Stimulated activated naive CD8-positive, alpha-beta T cell treated with anti-CD3 and anti-CD28 coated beads, Interleukin-15, Interleukin-2, amounts not matched to agents 100 ng/mL and 50 ng/mL, for 24 hours (primary cell): ENCODE measurements around the gene AGTPBP1.
"Not testable (repeated sequence)": the region's sequence is repeated elsewhere in the genome, so short reads cannot be mapped to it uniquely, and the experiment has no call there.

Experiments used
- H3K27ac Mint-ChIP-seq: one replicate; pipeline ENCODE4 v1.8.0; 2021; ENCODE audit warnings: mild to moderate bottlenecking, mixed read lengths
- H3K27me3 Mint-ChIP-seq: one replicate; pipeline ENCODE4 v1.8.0; 2021; ENCODE audit warnings: mixed read lengths
- H3K36me3 Mint-ChIP-seq: one replicate; pipeline ENCODE4 v1.8.0; 2021; ENCODE audit warnings: low read depth, mixed read lengths
- H3K4me1 Mint-ChIP-seq: one replicate; pipeline ENCODE4 v1.8.0; 2021; ENCODE audit warnings: low read depth, mixed read lengths
- H3K4me3 Mint-ChIP-seq: one replicate; pipeline ENCODE4 v1.8.0; 2021; ENCODE audit warnings: mild to moderate bottlenecking, mixed read lengths
- H3K9me3 Mint-ChIP-seq: one replicate; pipeline ENCODE4 v1.8.0; 2021; ENCODE audit warnings: mixed read lengths

AGTPBP1 gene

DNA sequence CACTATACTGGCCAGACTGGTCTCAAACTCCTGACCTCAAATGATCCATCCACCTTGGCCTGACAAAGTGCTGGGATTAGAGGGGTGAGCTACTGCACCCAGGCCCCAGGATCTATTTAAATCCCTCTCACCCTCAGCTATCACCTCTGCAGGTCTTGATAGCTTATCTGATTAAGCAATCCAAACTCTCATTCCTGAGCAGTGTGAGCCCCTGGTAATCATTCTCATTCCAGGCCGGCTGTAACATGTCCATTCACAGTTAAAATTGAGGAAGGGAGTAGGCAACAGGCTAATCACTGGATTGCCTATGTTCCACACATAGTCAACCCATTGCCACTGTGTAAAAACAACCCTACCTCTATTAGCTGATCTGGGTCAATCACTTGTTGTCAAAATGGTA, 111.1 kb downstream of the AGTPBP1 start:
- no peak overlapping the region for H3K4me3 Mint-ChIP-seq
- H3K36me3 Mint-ChIP-seq, result peaks cover 36% of the 10 kb centered on the region
- H3K27ac Mint-ChIP-seq, result no peak overlapping the region

DNA sequence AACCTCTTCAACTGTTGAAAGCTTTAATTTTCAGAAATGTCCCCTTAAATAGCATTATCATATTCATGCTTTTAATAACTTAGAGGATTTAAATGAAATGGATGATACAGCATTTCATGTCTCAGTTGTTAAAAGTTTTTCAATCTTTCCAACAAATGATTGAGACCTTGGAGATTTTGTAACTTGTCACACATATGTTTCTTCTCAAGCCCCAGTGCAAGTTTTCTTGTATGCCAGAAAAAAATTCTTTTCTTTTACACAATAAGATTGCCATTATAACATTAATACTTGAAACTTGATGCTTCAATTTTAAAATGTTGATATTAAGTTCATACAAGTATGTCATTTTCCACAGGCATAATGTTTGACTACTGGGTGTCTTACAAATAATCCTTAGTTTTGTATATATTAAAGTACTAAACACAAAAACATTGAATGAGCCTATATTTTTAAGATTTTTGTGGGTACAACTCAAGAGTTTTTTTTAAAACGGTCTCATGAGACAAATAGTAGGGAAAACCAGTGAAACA, 124.5 kb downstream of the AGTPBP1 start:
- peaks cover 33% of the 10 kb centered on the region for H3K36me3 Mint-ChIP-seq
- H3K9me3 Mint-ChIP-seq, result no peaks in the 10 kb centered on the region
- H3K27me3 Mint-ChIP-seq, result no peaks in the 10 kb centered on the region
- H3K27ac Mint-ChIP-seq, result no peak overlapping the region
- no peaks in the 10 kb centered on the region for H3K4me1 Mint-ChIP-seq
- H3K4me3 Mint-ChIP-seq, result no peak overlapping the region

More for the DNA sequence above, 111.1 kb downstream of the AGTPBP1 start:
- no peaks in the 10 kb centered on the region for H3K4me1 Mint-ChIP-seq
- H3K27me3 Mint-ChIP-seq, result no peaks in the 10 kb centered on the region
- H3K9me3 Mint-ChIP-seq, result no peaks in the 10 kb centered on the region

DNA sequence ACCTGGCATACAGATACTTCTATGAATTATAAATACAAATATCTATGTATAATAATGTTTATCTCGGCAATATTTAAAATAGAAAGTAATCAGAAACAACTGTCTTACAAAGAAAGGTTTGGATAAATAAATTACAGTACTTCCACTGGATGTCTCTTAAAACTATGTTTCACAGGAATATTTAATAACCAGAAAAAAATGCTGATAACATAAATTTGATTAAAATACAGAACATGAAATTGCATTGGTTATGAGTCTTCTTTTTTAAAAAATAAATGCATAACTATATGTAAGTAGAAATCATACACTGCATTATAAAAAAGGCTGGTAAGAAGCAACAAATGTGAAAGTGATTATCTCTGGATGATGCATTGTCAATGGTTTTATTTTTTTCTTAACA, 126.0 kb downstream of the AGTPBP1 start:
- H3K36me3 Mint-ChIP-seq, result peaks cover 33% of the 10 kb centered on the region
- no peaks in the 10 kb centered on the region for H3K27me3 Mint-ChIP-seq
- no peak overlapping the region for H3K4me3 Mint-ChIP-seq
- no peaks in the 10 kb centered on the region for H3K9me3 Mint-ChIP-seq
- no peak overlapping the region for H3K27ac Mint-ChIP-seq
- no peaks in the 10 kb centered on the region for H3K4me1 Mint-ChIP-seq

DNA sequence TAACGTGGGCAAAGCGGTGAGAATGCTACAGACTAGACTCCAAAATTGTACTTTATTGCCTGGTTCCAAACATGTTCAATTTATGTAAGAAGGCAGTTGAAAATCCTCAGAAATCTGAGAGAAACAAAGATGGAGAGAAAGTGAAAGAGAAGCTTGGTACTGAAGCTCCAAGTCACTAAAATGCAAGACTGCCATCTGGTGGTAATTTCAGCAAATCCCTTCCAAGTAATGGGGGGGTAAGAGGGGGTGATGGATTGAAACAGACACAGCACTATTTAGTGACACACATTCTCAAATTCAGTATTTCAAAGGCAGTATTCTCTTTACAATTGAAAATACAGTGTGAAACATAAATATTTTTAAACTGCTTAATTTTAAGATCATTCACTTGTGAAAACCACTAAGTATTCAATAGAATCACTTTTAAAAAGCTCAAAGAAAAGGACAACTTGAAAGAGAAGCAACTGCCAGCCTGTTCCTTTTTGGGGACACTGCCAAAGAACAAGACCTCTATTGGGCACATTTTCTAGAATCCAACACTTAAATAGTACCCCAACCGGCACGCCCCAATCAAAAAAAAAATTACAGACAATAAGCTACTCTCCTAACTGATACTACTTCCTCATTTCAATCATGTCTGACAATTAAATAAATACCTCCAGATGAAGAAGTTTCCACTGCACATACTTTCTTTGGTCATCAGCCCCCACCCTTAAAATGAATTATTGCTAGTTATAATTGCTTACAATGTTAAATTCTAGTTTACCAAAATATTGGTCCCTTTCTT, 131.5 kb downstream of the AGTPBP1 start:
- Mint-ChIP-seq H3K9me3 (no peaks in the 10 kb centered on the region), H3K27ac (no peak overlapping the region), H3K36me3 (peaks cover 4% of the 10 kb centered on the region), H3K4me1 (peaks cover 7% of the 10 kb centered on the region), H3K4me3 (peak overlapping the region; percentile 72), H3K27me3 (no peaks in the 10 kb centered on the region)

DNA sequence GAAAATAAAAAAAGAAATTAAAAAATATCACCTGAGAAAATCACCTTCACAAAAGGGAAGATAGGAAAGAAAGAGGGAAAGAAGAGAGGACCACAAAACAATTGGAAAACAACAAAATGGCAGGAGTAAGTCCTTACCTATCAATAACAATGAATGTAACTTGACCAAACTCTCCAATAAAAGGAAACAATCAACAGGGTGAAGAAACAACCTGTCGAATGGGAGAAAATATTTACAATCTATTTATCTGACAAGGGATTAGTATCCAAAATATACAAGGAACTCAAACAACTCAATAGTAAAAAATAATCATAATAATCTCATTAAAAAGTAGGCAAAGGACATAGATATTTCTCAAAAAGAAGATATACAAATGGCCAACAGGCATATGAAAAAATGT, 135.8 kb downstream of the AGTPBP1 start:
- Mint-ChIP-seq H3K4me1 (peaks cover 16% of the 10 kb centered on the region), H3K9me3 (no peaks in the 10 kb centered on the region), H3K27me3 (no peaks in the 10 kb centered on the region), H3K36me3 (peaks cover 20% of the 10 kb centered on the region), H3K27ac (no peak overlapping the region), H3K4me3 (no peak overlapping the region)

DNA sequence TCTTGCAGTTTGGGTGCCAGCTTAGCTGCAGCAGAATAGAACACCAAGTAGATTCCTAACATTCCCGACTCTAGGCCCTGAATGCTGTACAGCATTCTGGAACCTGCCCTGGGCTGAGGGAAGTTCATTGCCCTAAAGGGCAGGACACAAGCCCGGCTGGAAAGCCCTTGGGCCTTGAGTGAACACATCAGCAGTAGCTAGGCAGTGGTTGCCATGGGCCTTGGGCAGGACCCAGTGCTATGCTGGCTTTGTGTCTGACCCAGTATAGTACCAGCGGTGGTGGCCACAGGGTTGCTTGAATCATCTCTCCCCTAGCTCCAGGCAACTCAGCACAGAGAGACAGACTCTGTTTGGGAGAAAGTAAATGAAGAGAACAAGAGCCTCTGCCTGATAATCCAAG, 137.8 kb downstream of the AGTPBP1 start:
- H3K36me3 Mint-ChIP-seq, result peaks cover 20% of the 10 kb centered on the region
- H3K4me1 Mint-ChIP-seq, result peaks cover 17% of the 10 kb centered on the region
- no peaks in the 10 kb centered on the region for H3K9me3 Mint-ChIP-seq
- H3K27me3 Mint-ChIP-seq, result no peaks in the 10 kb centered on the region
- no peak overlapping the region for H3K4me3 Mint-ChIP-seq
- no peak overlapping the region for H3K27ac Mint-ChIP-seq

DNA sequence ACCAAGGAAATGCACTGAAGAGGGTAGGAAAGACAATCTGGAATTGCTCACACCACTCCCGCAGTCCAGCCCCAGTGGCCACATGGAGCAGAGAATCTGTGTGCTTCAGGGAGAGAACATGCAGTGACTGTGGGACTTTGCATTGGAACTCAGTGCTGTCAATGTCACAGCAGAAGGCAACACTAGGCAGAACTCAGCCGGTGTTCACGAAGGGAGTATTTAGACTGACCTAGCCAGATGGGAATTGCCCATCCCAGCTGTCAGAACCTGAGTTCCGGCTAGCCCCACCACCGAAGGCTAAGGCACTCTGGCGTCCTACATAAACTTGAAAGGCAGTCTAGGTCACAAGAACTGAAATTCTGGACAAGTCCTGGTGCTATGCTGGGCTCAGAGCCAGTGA, 139.0 kb downstream of the AGTPBP1 start:
- Mint-ChIP-seq H3K9me3 (no peaks in the 10 kb centered on the region), H3K36me3 (peaks cover 23% of the 10 kb centered on the region), H3K4me3 (no peak overlapping the region), H3K27me3 (no peaks in the 10 kb centered on the region), H3K27ac (no peak overlapping the region), H3K4me1 (peaks cover 17% of the 10 kb centered on the region)

DNA sequence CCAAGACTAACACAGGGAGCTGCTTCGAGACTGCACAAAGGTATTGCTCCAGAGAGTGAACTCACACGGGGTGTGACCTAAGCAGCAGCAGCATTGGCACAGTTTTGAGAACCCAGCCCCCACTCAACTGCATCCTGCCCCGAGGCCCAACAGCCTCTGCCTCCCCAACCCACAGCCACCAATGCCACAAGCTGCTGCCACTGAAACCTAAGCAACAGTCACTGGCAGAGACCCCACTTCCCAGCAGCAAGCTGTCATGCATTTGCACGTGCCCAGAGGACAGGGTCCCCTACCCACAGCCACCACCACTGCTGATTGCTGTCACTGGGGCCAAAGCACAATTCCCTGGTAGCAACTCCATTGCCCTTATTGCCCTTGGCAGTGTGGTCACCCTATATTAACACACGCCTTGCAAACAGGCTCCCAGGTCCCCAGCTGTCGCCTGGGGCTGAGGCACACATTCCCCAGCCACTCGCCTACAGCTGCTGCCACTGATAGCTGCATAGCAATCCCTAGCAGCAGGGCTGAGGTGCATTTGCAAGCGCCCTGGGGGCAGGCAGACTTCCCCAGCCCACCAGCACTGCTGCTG, 141.0 kb downstream of the AGTPBP1 start:
- peaks cover 23% of the 10 kb centered on the region for H3K36me3 Mint-ChIP-seq

DNA sequence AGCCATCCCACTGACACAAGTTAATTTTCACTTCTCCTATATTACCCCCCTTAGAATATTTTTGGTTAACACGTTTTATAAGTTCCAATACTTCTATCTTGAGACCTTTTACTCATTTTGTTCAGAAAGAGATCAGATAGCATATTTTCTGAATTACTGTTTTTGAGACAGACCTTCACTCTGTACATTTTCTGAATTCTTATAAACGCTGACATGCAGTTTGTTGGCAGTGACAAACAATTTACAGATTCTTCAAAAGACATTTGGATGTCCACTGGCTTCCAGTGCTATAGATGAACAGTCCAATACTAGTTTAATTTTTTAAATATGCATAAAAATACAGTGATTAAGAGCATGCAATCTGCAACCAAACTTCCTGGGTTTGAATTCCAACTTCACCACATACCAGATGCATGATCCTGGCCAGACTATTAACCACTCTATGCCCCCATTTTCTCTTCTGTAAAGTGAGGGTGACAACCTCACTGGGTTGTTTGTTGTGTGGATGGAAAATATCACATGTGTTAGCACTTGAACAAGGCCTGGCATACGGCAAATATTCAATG, 142.1 kb downstream of the AGTPBP1 start:
- no peak overlapping the region for H3K27ac Mint-ChIP-seq
- H3K9me3 Mint-ChIP-seq, result no peaks in the 10 kb centered on the region
- H3K4me1 Mint-ChIP-seq, result peaks cover 17% of the 10 kb centered on the region
- no peaks in the 10 kb centered on the region for H3K27me3 Mint-ChIP-seq
- peaks cover 25% of the 10 kb centered on the region for H3K36me3 Mint-ChIP-seq
- H3K4me3 Mint-ChIP-seq, result no peak overlapping the region

More for the DNA sequence above, 141.0 kb downstream of the AGTPBP1 start:
- H3K27me3 Mint-ChIP-seq, result no peaks in the 10 kb centered on the region
- peak overlapping the region; percentile 19 for H3K27ac Mint-ChIP-seq
- H3K4me3 Mint-ChIP-seq, result no peak overlapping the region
- H3K9me3 Mint-ChIP-seq, result no peaks in the 10 kb centered on the region
- H3K4me1 Mint-ChIP-seq, result peaks cover 17% of the 10 kb centered on the region

DNA sequence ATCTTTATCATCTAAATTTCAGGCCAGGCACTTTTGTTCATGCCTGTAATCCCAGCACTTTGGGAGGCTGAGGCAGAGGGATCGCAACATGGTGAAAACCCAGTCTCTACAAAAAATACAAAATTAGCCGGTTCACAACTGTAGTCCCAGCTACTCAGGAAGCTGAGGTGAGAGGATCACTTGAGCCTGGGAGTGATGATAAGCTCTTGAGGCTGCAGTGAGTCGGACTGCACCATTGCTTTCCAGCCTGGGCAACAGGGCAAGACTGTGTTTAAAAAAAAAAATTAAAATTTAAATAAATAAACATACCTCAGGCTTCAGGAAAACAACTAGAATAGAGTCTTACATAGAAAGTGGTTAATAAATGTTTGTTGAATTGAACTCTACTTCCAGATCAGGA, 147.4 kb downstream of the AGTPBP1 start:
- Mint-ChIP-seq H3K4me3 (no peak overlapping the region), H3K9me3 (no peaks in the 10 kb centered on the region), H3K27me3 (no peaks in the 10 kb centered on the region), H3K36me3 (peaks cover 38% of the 10 kb centered on the region), H3K4me1 (no peaks in the 10 kb centered on the region), H3K27ac (no peak overlapping the region)

DNA sequence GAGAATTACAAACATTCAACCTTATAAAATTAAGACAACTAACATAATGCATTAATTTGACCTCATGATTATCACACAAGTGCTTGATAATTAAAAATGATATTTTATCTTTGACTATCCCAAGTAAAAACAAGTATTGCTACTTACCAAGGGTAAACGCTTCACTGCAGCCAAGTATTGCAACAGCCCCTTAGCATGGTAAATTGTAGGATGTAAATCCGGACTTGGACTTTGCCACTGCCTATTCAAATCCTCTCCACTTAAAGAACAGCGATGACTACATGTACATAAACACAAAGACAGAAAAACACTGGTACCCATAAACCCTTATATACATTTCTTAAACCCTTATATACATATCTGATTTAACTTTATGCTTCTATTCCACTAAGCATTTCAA, 155.1 kb downstream of the AGTPBP1 start:
- no peaks in the 10 kb centered on the region for H3K27me3 Mint-ChIP-seq
- H3K36me3 Mint-ChIP-seq, result peaks cover 47% of the 10 kb centered on the region
- H3K9me3 Mint-ChIP-seq, result no peaks in the 10 kb centered on the region
- H3K4me1 Mint-ChIP-seq, result no peaks in the 10 kb centered on the region
- H3K4me3 Mint-ChIP-seq, result no peak overlapping the region
- no peak overlapping the region for H3K27ac Mint-ChIP-seq

DNA sequence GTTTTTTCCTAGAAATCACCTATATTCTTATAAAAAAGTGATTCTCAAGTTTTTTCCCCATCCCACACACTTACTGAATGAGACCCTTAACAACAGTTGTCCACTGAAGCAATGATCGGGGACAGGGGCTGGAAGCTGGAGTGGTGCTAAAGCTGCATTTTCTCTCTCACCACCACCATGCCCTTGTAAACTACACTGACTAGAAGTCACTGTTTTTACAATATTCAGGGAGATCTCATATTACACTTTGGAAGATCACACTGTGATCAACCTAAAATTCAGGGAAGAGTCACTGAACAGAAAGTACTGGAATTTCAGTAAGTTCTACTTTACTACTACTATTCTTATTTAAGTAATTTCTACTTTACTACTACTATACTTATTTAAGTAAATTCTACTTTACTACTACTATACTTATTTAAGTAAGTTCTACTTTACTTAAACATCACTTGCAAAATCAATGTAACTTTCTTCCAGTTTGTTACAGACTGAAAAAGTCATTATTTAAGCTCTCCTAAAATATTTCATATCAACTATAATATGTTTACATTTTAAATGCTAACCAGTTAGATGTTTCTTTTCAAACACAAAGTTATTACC, 164.3 kb downstream of the AGTPBP1 start:
- H3K27me3 Mint-ChIP-seq, result no peaks in the 10 kb centered on the region
- H3K9me3 Mint-ChIP-seq, result no peaks in the 10 kb centered on the region
- no peak overlapping the region for H3K27ac Mint-ChIP-seq
- peaks cover 18% of the 10 kb centered on the region for H3K36me3 Mint-ChIP-seq
- no peaks in the 10 kb centered on the region for H3K4me1 Mint-ChIP-seq
- no peak overlapping the region for H3K4me3 Mint-ChIP-seq

DNA sequence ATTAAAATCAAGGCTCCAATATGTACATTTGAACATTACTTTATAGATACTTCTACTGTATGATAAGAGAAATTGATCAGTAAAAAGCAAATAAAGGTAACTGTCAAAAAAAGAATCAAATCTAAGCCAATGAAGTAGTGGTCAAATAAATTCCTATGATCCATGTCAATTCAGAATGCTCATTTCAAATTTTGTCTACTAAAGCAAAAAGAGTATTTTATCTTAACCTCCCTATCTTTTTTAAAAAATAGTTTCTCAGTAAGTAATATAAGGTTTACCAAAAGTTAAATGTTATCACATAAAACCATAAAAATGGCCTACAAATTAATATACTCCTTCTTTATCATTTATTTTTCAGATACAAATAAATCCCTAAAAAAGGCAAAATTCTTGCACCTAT, 165.9 kb downstream of the AGTPBP1 start:
- Mint-ChIP-seq H3K36me3 (peaks cover 27% of the 10 kb centered on the region), H3K27ac (no peak overlapping the region), H3K4me1 (no peaks in the 10 kb centered on the region), H3K9me3 (no peaks in the 10 kb centered on the region), H3K27me3 (no peaks in the 10 kb centered on the region), H3K4me3 (no peak overlapping the region)

DNA sequence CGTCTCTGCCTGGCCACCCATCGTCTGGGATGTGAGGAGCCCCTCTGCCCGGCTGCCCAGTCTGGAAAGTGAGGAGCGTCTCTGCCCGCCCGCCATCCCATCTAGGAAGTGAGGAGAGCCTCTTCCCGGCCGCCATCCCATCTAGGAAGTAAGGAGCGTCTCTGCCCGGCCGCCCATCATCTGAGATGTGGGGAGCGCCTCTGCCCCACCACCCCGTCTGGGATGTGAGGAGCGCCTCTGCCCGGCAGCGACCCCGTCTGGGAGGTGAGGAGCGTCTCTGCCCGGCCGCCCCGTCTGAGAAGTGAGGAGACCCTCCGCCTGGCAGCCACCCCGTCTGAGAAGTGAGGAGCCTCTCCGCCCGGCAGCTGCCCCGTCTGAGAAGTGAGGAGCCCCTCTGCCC, 168.2 kb downstream of the AGTPBP1 start:
- not testable (repeated sequence) for H3K27ac Mint-ChIP-seq, H3K27me3 Mint-ChIP-seq, H3K9me3 Mint-ChIP-seq, H3K4me1 Mint-ChIP-seq, H3K4me3 Mint-ChIP-seq
- peaks cover 32% of the 10 kb centered on the region for H3K36me3 Mint-ChIP-seq

DNA sequence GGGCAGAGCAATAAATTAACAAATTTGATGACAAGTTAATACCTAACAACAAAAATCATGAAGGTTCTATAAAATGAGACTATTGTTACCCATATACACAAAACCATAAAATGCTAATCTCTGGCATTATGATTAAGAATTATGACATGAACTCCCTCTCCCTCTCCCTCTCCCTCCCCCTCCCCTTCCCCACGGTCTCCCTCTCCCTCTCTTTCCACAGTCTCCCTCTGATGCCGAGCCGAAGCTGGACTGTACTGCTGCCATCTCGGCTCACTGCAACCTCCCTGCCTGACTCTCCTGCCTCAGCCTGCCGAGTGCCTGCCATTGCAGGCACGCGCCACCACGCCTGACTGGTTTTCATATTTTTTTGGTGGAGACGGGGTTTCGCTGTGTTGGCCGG, 168.8 kb downstream of the AGTPBP1 start:
- not testable (repeated sequence) for H3K27me3 Mint-ChIP-seq, H3K4me1 Mint-ChIP-seq, H3K9me3 Mint-ChIP-seq, H3K27ac Mint-ChIP-seq, H3K4me3 Mint-ChIP-seq
- H3K36me3 Mint-ChIP-seq, result peaks cover 33% of the 10 kb centered on the region
